Measurements from ENCODE around the gene SHKBP1. TPM values are rescaled to one million over a fixed set of nuclear protein-coding genes. Genes with fewer than 3 reads are reported as not detected.
A peak's percentile ranks its signal among the peaks of the same experiment; 100 is the strongest.

The SHKBP1 gene
- total and polyA plus RNA-seq, 9 of the 15 experiments (the other 6 are each of a cell fraction or from before 2014, with no cell fraction given), result 1.2 to 58.1 (median 22.3) TPM

- TF ChIP-seq ZNF184 (CRISPR knock-in tag; IDR thresholded peaks at IDR 0.05) (no peak), EGR1 (conservative IDR thresholded peaks at IDR 0.05) (peak; percentile 69), AFF1 (IDR thresholded peaks at IDR 0.05; ENCODE audit: low read depth in 1 of 2, partially characterized antibody in 2 of 2) (no peak), E2F3 (CRISPR knock-in tag; IDR thresholded peaks at IDR 0.05) (no peak), ZNF707 (CRISPR knock-in tag; conservative IDR thresholded peaks at IDR 0.05) (no peak), GTF2B (IDR thresholded peaks at IDR 0.05; ENCODE audit: extremely low read depth, insufficient read length) (no peak), RREB1 (CRISPR knock-in tag; IDR thresholded peaks at IDR 0.05) (no peak), TAF1 (IDR thresholded peaks at IDR 0.05; ENCODE audit: control insufficient read depth, extremely low read depth, insufficient read depth, low read length, severe bottlenecking) (peak; percentile 32), MCM7 (IDR thresholded peaks at IDR 0.05) (no peak), DNMT1 (IDR thresholded peaks at IDR 0.05) (no peak), PATZ1 (CRISPR knock-in tag; IDR thresholded peaks at IDR 0.05; ENCODE audit: borderline replicate concordance) (no peak)
These were observed 37.3 kb downstream of the SHKBP1 start (continued) for GRCh38 chr19:40613690-40614621.

Measured in K562 (cell line).